Measurements from ENCODE around the gene MTMR12. TPM values are rescaled to one million over a fixed set of nuclear protein-coding genes. Genes with fewer than 3 reads are reported as not detected.
"Not testable (repeated sequence)": the region's sequence is repeated elsewhere in the genome, so short reads cannot be mapped to it uniquely, and the experiment has no call there.

The MTMR12 gene
- polyA plus RNA-seq, 5 donors, result 30.1 to 37.0 (median 31.4) TPM

DNA sequence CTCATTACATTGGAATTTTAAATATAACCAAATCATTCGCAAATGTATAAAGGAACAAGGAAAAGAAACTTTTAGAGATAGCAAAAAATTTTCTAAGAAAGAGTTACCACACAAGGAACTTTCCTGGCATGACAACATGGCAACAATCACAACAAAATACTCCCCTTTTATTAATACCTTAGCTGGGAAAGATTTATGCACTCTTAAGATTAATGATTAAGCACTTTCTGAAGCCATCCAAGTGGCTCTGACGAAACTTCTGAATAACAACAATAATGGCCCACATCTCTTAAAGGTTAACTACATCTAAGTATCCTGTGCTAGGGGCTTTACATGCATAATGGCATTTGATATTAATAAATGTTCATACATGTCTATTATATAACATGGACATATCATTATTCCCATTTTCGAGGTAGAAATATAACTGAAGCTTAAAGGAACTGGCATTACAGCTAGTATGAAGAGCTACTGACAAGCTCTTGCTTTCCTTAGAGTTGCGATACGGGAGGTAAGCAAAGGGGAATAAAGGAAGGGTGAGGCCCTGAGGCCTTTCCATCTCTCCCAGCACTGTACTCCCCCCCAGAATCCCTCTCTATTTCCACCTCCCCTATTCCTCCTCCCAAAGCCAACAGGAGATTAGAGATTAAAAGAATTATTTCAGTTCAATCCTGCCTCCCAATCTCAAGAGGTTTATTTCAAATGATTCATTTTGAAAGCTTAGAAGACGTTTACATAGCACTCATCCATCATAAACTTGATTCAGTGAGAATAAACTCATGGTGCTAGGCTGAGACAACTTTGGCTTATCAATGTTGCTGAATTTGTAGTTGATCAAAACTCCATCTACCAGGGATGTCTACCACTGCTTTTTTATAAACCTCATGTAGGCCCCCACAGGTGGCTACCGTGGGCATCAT lies 9.6 kb downstream of the MTMR12 start:
- no peak for DNase-seq

DNA sequence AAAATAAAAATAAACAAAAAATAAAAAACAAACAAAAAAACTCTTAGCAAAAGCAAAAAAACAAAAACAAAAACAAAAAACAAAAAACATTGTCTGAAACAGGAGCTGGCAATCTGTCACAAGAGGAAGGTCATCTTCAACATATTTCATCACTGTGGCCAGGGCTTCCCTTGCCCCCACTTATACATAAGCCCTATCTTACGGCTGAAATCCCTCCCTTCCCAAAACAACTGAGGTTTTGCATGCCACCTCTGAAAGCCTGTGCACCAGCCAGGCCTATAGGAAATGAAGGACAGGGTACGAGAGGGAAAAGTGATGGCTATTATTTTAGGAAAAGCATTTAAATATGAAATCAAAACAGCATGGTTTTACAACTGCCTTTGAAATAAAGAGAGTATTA lies 10.8 kb downstream of the MTMR12 start:
- DNase-seq, result no peak

DNA sequence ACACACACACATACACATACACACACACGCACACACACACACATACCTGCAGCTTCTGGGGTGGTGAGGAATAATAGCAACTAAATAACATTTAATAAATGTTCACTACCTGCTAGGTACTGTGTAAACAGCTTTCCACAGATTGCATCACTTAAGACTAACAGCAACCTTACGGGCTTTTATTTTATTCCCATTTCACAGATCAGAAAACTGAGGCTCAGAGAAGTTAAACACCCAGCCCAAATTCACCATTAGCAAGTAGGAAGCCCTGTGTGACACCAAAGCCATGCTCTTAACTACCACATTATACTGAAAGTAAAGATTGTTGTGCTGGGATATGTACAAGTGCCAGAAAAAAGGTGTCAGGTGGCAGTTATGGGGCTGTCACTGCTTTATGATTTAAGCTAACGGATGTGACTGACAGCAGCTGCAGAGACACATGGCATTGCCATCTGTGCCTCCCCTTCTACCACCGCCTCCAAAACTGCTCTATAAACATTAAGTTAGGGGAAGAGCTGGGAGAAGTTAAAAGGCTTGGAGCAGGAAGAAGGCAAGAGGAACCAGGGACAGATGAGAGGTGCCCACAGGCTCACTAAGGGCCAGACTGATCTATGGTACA lies 13.6 kb downstream of the MTMR12 start:
- DNase-seq, result no peak

DNA sequence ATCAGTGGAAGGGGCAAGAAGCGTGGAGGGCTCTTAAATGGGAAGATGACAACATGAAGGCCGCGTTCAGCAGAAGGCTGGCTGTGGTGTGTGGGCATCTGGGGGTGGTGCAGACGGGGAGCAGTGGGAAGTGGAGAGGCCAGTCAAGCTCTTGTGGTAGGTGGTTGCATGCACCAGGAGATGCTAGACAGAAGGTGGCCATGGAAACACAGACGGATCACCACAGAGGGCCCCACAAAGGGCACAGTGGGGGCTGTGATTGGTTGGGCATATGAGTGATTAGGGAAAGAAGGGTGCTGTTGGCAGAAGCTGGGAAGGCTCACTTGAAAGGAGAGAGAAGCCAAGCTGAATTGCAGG lies 14.7 kb downstream of the MTMR12 start:
- no peak for DNase-seq

DNA sequence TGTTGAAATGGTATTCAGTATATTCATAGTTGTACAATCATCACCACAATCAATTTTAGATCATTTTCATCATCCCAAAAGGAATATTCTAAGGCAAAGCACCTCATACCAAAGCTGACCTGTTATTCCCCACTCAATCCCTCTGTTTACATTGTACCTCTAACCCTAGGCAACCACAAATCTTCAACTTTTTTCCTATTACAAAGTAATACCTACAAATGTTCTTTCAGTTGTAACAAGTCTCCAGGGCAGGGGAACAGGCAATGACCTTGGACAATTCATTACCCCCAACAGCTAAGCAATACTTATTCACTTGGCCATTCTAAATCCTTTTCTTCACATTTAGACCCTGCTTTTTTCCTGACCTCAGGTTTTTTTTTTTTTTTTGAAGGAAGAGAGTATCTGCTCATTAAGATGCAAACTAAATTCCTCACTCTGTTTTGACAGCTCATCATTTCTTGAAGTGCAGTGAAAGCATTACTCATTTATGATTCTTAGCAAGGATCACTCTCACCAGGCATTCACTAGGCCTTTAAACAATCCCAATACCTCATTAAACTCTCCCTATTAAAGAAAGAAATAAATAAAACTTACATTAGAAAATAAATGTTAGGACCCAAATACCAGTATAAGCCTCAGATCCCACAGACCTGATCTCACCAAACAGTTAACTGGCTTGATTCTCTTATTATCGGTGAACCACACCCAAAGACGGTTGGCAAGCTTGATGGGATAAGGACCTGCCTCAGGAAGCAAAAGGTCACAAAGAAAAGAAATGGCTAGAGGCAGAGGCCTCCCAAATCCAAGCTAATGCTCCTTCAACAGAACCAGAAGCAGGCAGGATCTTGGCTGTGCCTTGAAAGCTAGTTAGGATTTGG lies 15.3 kb downstream of the MTMR12 start:
- DNase-seq, result no peak

DNA sequence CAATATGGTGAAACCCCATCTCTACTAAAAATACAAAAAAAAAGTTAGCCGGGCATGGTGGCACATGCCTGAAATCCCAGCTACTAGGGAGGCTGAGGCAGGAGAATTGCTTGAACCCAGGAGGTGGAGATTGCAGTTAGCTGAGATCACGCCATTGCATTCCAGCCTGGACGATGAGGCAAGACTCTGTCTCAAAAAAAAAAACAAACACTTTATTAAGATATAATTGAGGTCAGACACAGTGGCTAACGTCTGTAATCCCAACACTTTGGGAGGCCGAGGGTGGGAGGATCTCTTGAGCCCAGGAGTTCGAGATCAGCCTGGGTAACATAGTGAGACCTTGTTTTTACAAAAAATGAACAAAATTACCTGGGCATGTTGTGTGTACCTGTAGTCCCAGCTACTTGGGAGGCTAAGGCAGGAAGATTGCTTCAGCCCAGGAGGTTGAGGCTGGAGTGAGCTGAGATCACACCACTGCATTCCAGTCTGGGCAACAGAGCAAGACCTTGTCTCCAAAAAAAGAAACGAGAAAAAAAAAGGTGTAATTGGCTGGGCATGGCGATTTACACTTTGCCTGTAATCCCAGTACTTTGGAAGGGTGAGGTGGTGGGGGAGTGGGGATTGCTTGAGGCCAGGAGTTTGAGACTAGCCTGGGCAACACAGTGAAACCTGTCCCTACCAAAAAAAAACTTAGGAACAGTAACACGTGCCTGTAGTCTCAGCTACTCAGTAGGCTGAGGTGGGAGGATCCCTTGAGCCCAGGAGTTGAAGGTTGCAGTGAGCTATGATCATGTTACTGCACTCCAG lies 16.6 kb downstream of the MTMR12 start:
- not testable (repeated sequence) for DNase-seq

DNA sequence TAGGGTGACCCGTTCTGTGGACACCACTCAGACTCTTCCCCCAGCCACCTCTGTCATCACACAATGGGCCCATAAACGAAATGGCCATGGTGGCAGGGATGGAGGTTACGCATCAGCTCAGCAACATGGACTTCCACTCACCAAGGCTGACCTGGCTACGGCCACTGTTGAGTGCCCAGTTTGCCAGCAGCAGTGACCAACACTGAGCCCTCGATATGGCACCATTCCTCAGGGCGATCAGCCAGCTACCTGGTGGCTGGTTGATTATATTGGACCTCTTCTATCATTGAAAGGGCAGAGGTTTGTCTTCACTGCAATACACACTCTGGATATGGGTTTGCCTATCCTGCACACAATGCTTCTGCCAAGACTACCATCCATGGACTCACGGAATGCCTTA lies 21.1 kb downstream of the MTMR12 start:
- DNase-seq, result no peak

DNA sequence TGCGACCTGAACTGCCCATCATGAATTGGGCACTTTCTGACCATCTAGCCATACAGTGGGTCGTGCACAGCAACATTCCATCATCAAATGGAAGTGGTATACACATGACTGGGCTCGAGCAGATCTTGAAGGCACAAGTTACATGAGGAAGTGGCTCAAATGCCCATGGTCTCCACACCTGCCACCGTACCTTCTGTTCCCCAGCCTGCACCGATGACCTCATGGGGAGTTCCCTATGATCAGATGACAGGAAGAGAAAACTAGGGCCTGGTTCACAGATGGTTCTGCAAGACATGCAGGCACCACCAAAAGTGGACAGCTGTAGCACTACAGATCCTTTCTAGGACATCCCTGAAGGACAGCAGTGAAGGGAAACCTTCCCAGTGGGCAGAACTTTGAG lies 21.8 kb downstream of the MTMR12 start:
- no peak for DNase-seq

DNA sequence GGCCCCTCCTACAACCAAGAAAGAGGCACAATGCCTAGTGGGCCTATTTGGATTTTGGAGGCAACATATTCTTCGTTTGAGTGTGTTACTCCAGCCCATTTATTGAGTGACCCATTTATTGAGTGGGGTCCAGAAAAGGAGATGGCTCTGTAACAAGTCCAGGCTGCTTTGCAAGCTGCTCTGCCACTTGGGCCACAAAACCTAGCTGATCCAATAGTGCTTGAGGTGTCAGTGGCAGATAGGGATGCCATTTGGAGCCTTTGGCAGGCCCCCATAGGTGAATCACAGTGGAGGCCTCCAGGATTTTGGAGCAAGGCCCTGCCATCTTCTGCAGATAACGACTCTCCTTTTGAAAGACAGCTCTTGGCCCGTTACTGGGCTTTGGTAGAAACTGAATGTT lies 22.2 kb downstream of the MTMR12 start:
- DNase-seq, result not testable (repeated sequence)

DNA sequence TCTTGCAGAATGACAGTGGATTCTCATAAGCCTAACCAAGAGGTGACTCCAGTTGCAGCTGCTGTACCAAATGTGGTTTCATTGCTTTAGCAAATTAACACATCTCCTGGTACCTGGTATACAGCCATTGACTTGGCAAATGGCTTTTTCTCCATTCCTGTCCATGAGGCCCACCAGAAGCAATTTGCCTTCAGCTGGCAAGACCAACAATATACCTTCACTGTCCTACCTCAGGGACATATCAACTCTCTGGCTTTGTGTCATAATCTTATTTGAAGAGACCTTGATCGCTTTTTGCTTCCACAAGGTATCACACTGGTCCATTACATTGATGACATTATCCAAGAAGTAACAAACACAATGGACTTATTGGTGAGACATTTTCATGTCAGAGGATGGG lies 22.8 kb downstream of the MTMR12 start:
- not testable (repeated sequence) for DNase-seq

DNA sequence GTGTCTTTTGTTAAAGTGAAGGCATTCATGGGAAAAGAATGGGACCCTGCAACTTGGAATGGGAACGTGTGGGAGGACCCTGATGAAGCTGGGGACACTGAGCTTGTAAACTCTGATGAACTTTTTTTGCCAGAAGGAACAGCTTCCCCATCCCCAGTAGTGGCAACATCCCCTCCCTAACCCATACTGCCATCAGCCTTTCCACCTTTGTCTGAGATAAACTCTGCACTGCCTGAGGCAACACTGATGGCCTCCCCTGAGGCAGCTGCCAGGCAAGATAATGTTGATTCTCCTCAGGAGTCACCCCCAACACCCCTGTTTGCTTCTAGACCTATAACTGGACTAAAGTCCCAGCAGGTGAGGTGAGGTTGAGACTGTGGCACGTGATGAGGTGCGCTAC lies 24.6 kb downstream of the MTMR12 start:
- not testable (repeated sequence) for DNase-seq

DNA sequence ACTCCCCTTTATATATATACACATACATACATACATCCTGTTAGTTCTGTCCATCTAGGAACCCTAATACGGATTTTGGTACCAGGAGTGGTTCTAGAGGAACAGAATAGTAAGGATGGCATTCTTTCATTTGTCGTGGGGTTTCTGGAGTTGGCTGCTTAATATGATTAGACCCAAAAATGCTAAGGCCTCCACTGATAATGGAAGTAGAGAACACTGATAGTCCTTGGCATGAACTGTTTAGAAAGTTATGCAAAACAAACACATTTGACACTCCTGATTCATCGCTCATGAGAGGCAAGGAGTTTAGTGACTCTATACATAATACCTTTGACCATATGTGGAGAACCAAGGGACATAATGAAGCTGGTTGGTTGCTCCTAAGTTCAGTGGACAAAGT lies 25.2 kb downstream of the MTMR12 start:
- not testable (repeated sequence) for DNase-seq

DNA sequence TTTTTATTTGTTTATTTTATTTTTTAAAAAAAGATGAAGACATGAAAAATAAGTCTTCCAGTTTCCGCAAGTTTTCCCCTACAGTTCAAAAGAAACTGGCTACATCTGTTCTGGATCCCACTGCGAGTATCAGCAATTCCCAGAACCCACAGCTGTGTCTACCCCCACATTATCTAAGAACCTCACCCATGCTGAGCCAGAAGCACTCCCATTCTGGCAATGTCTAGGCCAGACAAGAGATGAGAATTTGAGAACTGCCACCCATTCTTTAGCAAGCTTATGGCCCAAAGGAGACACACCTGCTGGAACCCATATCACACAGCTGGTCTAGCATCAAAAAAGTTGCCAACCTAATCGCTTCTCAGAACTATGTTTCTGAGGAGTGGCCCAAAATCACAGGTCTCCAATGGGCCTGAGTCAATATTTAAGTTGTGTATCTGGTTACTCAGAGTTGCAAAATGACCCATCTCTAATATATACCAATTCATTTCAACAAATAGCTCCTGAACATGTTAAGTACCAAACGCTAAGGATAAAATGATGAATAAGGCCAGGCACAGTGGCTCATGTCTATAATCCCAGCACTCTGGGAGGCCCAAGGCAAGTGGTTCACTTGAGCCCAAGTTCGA lies 27.1 kb downstream of the MTMR12 start:
- DNase-seq, result no peak

DNA sequence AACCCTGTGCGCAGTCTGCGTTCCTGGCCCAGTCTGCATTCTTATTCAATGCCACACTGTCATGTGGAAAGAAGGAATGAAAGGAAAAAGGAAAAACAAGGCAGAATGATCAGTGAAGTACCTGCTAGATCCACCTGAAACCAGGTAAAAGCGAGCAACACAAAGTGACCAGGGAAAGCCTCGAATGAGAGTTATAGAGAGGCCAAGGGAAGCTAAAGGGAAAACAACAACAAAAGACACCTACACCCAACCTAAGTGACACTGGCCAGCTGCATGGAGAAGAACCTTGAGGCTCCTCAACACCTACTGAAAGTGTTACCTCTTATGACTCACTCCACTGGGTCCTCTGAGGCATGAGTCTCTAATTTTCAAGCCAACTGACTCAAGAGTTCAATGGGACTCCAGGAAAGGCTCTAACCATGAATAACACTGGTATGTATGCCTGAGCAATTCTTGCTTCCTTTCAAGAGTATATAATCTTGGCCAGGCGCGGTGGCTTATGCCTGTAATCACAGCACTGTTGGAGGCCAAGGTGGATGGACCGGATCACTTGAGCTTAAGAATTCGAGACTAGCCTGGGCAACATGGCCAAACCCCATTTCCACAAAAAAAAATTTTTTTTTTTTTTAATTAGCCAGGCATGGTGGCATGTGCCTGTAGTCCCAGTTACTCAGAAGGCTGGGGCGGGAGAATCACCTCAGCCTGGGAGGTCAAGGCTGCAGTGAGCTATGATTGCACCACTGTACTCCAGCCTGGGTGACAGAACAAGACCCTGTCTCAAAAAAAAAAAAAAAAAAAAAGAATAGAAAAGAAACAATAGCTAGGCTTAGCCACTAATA lies 29.0 kb downstream of the MTMR12 start:
- DNase-seq, result no peak

DNA sequence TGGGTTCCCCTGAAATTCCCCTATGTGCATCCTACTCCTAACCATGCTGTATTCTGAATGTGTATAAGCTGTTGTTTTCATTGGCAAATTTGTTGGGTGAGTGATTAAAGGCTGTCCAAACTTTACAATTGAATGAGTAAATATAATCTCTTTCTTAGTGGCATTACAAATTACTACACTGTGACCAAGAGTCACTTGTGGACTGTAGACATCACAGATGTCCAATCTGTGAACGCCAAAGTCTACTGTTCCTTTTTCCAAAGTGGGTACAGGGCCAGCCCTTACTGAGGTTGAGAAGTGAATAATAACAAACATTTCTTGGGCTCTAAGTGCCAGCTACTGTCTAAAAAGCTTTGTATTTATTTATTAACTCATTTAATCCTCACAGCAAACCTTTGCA lies 29.7 kb downstream of the MTMR12 start:
- DNase-seq, result no peak

DNA sequence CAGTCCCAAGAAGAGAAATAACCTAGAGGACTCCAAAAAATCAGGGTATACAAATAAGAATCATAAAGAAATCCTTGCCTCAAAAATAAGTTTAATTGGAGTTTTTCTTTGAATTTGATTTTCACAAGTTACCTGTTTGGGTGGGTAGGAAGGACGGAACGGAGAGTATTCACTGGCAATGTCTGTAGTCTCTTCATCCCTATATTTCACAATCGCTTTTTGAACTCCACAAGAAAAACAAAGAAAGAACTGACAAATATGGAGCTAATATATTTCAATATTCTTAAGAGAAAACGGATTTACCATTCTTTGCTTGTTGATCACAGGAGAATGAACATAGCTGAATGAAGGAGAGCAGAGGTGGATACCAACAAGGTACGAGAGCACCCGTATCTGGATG lies 30.1 kb downstream of the MTMR12 start:
- no peak for DNase-seq

DNA sequence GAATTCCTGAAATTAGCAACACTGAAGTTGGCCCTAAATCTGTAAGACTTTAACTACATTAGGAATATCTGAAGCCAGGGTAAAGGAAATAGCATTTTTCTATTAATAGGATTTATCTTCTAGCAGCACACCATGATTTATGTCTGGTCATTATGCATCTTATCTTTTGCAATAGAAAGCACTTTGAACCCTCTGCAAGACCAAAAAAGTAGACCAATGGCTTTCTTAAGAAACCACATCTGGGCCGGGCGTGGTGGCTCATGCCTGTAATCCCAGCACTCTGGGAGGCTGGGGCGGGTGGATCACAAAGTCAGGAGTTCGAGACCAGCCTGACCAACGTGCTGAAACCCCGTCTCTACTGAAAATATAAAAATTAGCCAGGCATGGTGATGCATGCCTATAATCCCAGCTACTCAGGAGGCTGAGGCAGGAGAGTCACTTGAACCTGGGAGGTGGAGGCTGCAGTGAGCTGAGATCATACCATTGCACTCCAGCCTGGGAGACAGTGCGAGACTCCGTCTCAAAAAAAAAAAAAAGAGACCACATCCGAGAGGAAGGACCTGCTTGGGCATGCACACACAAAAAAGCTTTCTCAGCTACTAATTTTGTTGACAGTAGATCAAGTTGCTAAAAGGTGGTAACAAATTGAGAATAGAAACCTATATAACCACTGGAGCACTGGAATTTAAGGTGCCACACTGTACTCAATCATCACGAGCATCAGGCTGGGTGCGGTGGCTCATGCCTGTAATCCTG lies 31.2 kb downstream of the MTMR12 start:
- DNase-seq, result not testable (repeated sequence)

DNA sequence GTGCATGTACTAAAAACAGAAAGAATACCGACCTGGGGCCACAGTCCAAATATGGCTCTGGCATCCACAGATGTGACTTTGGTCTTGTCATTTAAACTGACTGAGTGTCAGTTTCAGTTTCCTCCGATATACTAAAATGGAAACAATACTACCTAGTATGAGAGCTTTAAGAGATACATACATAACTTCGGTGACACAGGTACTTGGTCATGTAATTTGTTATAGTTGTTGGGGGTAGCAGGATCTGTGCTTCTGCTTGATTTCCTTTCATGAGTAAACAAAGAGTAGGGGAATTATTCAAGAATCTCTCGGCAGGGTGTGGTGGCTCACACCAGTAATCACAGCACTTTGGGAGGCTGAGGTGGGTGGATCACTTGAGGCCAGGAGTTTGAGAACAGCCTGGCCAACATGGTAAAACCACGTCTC lies 32.1 kb downstream of the MTMR12 start:
- no peak for DNase-seq

DNA sequence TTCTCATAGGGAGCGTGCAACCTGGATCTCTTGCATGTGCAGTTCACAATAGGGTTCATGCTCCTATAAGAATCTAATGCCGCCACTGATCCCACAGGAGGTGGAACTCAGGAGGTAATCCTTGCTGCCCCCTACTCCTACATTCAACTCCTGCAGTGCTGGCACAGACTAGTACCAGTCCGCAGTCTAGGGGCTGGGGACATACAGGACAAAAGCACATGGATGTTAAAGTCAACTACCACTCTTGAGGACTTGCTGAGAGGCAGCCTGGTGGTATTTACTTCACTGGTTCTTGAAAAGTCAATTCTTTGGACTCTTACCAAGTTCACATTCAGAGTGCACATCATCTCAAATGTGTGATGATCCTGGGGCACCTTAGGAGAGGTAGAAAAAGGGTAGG lies 33.0 kb downstream of the MTMR12 start:
- DNase-seq, result no peak

All from right lung (tissue), 5 donors.